ENCODE measurements around the gene GGA1.
A peak's percentile ranks its signal among the peaks of the same experiment; 100 is the strongest.

GGA1 gene

DNA sequence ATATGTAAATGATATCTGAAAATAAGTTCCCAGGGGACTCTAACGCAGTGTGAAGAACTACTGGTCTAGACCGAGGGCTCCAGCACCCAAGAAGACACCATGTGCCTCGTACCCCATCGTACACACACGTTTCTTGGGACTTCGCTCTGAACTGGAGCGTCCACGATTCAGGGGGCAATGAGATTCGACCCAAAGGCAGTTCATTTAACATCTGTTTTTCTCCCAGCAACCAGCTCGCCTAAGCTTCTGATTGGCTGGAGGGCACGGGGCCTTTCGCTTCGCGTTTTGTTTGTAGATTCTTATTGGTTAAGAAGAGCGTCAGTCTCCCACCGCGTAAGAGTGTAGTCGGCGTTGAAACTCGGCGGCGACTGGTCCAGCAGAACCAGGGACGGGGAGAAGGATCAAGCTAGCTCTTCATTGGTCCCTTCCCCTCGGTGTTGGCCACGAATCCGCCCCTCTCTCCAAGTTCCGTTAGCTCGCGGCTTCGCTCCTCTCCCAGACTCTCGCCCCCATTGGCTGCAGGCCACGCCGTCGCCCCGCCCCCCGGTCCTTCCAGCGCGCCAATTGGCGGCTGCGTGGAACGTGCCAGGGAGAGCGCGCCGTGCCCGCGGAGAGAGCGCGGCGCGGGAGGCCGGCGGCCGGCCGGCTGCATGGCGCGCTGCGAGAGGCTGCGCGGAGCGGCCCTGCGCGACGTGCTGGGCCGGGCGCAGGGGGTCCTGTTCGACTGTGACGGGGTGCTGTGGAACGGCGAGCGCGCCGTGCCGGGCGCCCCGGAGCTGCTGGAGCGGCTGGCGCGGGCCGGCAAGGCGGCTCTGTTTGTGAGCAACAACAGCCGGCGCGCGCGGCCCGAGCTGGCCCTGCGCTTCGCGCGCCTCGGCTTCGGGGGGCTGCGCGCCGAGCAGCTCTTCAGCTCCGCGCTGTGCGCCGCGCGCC is 49.8 kb downstream of the GGA1 start, which contains the start of gene PDXP:
Gene PDXP (plus strand): TSS at position 591 of the 933 bp plus-strand sequence. CDS start 60 bp downstream, at position 651.
- TF ChIP-seq, protein P1, sequence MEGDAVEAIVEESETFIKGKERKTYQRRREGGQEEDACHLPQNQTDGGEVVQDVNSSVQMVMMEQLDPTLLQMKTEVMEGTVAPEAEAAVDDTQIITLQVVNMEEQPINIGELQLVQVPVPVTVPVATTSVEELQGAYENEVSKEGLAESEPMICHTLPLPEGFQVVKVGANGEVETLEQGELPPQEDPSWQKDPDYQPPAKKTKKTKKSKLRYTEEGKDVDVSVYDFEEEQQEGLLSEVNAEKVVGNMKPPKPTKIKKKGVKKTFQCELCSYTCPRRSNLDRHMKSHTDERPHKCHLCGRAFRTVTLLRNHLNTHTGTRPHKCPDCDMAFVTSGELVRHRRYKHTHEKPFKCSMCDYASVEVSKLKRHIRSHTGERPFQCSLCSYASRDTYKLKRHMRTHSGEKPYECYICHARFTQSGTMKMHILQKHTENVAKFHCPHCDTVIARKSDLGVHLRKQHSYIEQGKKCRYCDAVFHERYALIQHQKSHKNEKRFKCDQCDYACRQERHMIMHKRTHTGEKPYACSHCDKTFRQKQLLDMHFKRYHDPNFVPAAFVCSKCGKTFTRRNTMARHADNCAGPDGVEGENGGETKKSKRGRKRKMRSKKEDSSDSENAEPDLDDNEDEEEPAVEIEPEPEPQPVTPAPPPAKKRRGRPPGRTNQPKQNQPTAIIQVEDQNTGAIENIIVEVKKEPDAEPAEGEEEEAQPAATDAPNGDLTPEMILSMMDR (IDR thresholded peaks at IDR 0.05; ENCODE audit: insufficient read depth, missing control alignments) = no peak
- DNase-seq (ENCODE audit: insufficient read length, low spot score) = peak; percentile 75
- no peak for FAIRE-seq

DNA sequence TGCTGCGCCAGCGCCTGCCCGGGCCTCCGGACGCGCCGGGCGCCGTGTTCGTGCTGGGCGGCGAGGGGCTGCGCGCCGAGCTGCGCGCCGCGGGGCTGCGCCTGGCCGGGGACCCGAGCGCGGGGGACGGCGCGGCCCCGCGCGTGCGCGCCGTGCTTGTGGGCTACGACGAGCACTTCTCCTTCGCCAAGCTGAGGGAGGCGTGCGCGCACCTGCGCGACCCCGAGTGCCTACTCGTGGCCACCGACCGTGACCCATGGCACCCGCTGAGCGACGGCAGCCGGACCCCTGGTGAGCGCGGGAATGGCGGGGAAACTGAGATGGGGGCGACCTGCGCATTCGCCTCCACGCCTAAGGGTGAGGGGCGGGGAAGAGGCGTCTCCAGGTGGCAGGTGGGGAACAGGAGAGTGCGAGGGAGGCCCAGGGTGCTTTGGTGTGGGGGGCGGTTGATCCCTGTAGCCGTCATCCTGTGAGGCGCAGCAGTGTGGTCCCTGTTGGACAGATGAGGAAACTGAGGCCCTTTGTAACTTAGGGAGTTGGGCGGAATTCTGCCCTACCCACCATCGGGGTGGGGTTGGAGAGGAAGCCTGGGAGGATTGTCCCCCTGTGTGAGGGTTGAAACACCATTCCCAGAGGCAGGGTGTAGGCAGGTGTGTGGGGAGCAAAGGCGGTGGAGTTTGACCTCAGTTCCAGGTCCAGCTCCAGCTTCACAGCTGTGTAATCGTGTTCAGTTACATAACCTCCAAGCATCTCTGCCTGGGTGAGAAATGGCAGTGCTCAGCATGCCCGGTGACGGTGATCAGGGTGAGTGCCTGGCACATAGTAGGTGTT is 50.6 kb downstream of the GGA1 start:
- DNase-seq (ENCODE audit: insufficient read length, low spot score) = no peak
- no peak for FAIRE-seq

DNA sequence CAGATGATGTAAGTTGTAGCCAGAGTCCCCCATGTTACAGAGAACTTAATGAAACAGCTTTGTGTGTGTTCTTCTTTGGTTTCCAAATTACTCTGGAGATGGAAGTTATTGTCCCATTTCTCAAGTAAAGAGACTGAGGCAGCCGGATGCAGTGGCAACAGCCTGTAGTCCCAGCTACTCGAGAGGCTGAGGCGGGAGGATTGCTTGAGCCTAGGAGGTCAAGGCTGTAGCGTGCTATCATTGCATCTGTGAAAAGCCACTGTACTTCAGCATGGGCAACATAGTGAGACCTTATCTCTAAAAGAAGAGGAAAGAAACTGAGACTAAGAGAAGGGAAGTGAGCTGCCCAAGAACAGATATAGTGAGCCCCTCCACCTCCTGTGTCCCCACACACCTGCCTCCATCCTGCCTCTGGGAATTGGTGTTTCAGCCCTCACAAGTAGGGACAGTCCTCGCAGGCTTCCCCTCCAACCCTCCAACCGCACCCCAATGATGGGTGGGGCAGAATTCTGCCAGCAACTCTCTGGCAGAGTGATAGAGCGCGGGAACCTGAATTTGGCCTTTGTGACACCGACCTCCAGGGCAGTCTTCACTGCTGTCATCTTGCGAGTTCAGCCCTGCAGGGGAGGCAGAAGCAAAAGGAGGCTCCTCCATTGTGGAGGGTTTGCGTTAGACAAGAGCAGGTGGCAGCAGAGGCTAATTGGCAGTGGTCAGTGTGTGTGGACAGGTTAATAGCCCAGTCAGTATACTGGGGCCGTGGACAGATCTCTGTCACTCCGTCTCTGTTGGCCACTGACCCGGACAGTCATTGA is 51.5 kb downstream of the GGA1 start:
- TF ChIP-seq, protein P1 (IDR thresholded peaks at IDR 0.05; ENCODE audit: insufficient read depth, missing control alignments) = no peak
- DNase-seq (ENCODE audit: insufficient read length, low spot score) = no peak
- FAIRE-seq = no peak

More for the DNA sequence above, 50.6 kb downstream of the GGA1 start:
- TF ChIP-seq, protein P1 (IDR thresholded peaks at IDR 0.05; ENCODE audit: insufficient read depth, missing control alignments) = no peak

DNA sequence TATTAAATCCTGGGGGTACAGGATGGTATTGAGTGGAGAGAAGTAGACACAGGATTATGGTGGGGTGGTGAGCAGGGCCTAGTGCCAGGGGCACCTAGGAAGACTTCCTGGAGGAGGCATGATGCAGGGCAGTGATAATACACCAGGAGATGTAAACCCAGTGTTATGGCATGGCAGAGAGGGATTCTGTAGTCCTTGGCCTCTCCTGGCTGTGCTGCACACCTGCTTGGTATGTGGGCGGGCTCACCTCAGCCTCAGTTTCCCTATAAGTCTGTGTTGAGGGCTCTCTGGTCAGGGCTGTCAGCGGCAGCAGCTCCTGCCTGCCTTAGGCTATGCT is 52.0 kb downstream of the GGA1 start:
- FAIRE-seq = no peak
- TF ChIP-seq, protein P1 (IDR thresholded peaks at IDR 0.05; ENCODE audit: insufficient read depth, missing control alignments) = no peak
- no peak for DNase-seq (ENCODE audit: insufficient read length, low spot score)

DNA sequence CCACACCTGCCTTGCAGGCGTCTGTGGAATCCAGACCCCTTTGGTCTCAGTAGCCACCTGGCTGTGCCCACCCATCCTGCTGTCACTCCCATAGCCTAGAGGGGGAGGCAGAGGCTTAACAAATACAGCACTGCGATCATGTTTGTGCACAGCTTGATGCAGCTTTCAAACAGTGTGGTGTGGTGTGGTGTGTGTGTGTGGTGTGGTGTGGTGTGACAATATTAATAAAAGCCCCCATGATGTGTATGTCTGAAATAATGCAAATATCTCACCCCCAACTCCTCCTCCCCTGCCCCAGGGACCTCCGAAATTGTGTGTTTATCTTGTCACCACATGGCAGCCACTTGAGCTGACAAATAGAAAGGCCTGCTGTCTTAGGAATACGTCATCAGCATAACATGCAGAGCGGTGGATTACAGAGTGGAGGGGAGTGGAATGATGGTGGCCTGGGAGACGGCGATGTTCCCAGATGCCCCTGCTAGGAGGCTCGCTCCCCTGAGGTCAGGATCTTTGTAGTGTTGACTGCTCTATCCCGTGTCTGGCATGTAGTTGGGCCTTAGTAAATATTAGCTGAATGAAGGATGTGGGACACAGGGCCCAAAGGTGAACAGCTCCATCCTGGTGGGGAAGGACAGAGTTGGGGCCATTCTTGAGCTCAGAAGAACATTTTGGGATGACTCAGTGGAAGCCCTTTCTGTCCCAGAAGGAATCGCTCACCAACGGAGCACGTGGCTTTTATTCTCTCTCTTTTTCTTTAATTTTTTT is 52.7 kb downstream of the GGA1 start:
- DNase-seq (ENCODE audit: insufficient read length, low spot score) (no peak), FAIRE-seq (no peak)
- TF ChIP-seq, protein P1 (IDR thresholded peaks at IDR 0.05; ENCODE audit: insufficient read depth, missing control alignments) = peak; percentile 48

DNA sequence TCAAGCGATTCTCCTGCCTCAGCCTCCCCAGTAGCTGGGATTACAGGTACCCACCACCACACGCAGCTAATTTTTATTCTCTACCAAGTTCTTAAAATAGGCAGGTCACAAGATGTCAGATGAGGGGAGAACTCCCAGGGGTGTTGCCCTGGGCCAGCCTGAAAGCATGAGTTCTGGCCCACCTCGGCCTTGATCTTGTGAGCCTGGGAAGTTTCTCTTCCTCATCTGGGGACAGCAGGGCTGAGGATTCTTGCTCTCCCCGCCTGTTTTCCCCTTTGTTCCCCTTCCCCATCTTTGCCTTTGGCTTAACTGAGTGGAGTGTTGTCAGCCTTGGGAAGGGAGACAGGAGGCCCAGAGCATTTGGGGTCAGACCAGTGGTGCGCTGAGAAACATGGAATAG is 53.4 kb downstream of the GGA1 start:
- DNase-seq (ENCODE audit: insufficient read length, low spot score) = no peak
- TF ChIP-seq, protein P1 (IDR thresholded peaks at IDR 0.05; ENCODE audit: insufficient read depth, missing control alignments) = no peak
- no peak for FAIRE-seq
